Calu3 (cell line): ENCODE measurements around the gene ASB3. TPM values are rescaled to one million over a fixed set of nuclear protein-coding genes. Genes with fewer than 3 reads are reported as not detected.

Experiments used
- BruUV-seq: library from RNA; stranded (reverse); fragments of 400-500 nt; replicated peaks from 2 replicates; lab custom pipeline; 2021; lab: Mats Ljungman, UMichigan
- CTCF ChIA-PET: fragments of 300-600 bp; sonication (Branson Sonifier 250); formaldehyde crosslinking; loops from one replicate; lab custom pipeline; 2022; ENCODE audit warnings: antibody characterized with exemption; lab: Charles Lee
- DNase-seq: peaks from one replicate; pipeline ENCODE4 v3.0.0; 2022
- H3K27ac Mint-ChIP-seq: one replicate; pipeline ENCODE4 v1.8.0; 2022; ENCODE audit warnings: mixed read lengths; ENCODE audit not compliant: unreplicated experiment
- H3K27me3 Mint-ChIP-seq: one replicate; pipeline ENCODE4 v1.8.0; 2022; ENCODE audit warnings: mixed read lengths; ENCODE audit not compliant: unreplicated experiment
- H3K36me3 Mint-ChIP-seq: one replicate; pipeline ENCODE4 v1.8.0; 2022; ENCODE audit warnings: mild to moderate bottlenecking, moderate library complexity, mixed read lengths; ENCODE audit not compliant: insufficient read depth, unreplicated experiment
- H3K4me1 Mint-ChIP-seq: one replicate; pipeline ENCODE4 v1.8.0; 2022; ENCODE audit warnings: mild to moderate bottlenecking, low read depth, mixed read lengths; ENCODE audit not compliant: unreplicated experiment
- H3K4me3 Mint-ChIP-seq: one replicate; pipeline ENCODE4 v1.8.0; 2022; ENCODE audit warnings: mild to moderate bottlenecking, low read depth, moderate library complexity, mixed read lengths; ENCODE audit not compliant: unreplicated experiment
- H3K9me3 Mint-ChIP-seq: one replicate; pipeline ENCODE4 v1.8.0; 2022; ENCODE audit warnings: low read depth, mixed read lengths; ENCODE audit not compliant: unreplicated experiment
- intact Hi-C: fragments of 100-400 bp; cut with micrococcal nuclease; formaldehyde crosslinking; loops from one replicate; pipeline ENCODE4 v1.10.0; 2022; ENCODE audit not compliant: unreplicated experiment
- total RNA-seq: library from RNA; stranded (reverse); gene quantifications from 2 replicates; pipeline ENCODE4 v1.2.3, GENCODE V29; 2022
- TF ChIP-seq, protein P1 (sequence below): fragments of 200-600 bp; IDR thresholded peaks from one replicate; pipeline ENCODE4 v1.8.0; 2022; ENCODE audit warnings: antibody characterized with exemption; ENCODE audit not compliant: unreplicated experiment

ASB3 gene
- total RNA-seq, 1 experiment from 2014 or later, result 15.8 TPM

DNA sequence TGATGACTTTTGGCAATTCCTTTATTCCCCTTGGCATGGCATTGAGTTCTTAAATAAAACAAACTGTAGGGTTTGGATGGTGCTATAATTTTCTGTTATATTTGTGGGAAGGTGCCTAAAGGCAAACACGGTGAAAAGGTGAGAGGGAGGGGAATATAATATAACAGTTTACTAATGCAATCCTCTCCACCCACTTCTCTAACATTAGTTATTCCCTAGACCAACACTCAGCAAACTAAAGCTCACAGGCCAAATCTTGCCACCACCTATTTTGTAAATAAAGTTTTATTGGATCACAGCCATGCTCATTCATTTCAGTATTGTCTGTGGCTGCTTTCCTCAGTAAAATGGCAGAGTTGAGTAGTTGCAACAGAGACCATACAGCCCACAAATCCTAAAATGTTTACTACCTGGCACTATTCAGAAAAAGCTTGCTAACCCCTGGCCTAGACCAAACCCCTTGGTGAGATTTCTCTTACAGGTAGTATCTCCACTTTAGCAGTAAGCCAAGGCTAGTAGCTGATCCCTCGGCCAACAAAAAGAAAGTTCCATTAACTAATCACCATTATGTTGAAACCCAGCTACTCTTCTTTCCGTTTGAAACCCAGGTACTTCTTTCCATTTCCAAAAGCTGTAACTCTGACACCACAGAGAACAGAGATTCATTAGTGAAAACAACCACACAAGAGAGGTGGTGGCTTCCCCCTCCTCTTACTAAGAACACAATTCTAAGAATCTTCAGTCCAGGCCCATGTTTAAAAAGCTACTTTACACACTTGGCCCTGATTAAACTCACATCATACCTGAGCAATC, 155.2 kb downstream of the ASB3 start:
- CTCF ChIA-PET, result no interaction called here
- Mint-ChIP-seq H3K36me3 (no peaks in the 10 kb centered on the region), H3K27me3 (no peaks in the 10 kb centered on the region), H3K27ac (no peak overlapping the region), H3K4me1 (no peaks in the 10 kb centered on the region), H3K4me3 (no peak overlapping the region), H3K9me3 (no peaks in the 10 kb centered on the region)
- TF ChIP-seq, protein P1, sequence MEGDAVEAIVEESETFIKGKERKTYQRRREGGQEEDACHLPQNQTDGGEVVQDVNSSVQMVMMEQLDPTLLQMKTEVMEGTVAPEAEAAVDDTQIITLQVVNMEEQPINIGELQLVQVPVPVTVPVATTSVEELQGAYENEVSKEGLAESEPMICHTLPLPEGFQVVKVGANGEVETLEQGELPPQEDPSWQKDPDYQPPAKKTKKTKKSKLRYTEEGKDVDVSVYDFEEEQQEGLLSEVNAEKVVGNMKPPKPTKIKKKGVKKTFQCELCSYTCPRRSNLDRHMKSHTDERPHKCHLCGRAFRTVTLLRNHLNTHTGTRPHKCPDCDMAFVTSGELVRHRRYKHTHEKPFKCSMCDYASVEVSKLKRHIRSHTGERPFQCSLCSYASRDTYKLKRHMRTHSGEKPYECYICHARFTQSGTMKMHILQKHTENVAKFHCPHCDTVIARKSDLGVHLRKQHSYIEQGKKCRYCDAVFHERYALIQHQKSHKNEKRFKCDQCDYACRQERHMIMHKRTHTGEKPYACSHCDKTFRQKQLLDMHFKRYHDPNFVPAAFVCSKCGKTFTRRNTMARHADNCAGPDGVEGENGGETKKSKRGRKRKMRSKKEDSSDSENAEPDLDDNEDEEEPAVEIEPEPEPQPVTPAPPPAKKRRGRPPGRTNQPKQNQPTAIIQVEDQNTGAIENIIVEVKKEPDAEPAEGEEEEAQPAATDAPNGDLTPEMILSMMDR, result no peak
- intact Hi-C loops, result no loop called here
- BruUV-seq, result no TSS peak
- DNase-seq, result no peak

DNA sequence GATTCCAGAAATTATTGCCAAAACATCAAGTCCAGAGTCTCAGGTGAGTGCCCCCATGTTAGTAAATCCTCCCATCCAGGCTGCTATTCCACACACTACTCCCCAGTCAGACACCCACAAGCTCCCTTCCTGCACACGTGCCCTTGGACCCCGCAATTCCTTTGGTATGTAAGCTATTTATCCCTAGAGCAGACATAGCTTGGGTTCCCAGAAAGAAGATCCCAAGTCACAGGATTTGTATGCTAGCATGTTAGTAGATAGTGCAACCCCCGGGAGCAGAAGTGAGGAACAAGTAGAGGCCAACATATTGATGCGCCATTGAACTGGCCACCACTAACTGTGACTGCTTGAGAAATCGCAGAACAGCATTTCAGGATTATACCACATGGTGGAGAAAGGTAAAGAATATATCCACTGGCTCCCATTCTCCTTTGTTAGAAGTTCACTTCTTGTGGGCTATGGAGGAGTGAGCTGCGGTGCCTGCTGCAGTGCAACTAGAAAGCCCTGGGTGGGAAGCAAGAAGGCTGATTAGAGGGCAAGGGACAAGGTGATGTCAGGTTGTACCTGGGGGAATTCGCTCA, 156.6 kb downstream of the ASB3 start:
- TF ChIP-seq, protein P1, result no peak
- H3K36me3 Mint-ChIP-seq, result no peaks in the 10 kb centered on the region
- CTCF ChIA-PET, result no interaction called here
- H3K4me1 Mint-ChIP-seq, result no peaks in the 10 kb centered on the region
- no peak overlapping the region for H3K4me3 Mint-ChIP-seq
- no TSS peak for BruUV-seq
- no peaks in the 10 kb centered on the region for H3K9me3 Mint-ChIP-seq
- no peak overlapping the region for H3K27ac Mint-ChIP-seq
- intact Hi-C loops, result no loop called here
- no peak for DNase-seq
- no peaks in the 10 kb centered on the region for H3K27me3 Mint-ChIP-seq

DNA sequence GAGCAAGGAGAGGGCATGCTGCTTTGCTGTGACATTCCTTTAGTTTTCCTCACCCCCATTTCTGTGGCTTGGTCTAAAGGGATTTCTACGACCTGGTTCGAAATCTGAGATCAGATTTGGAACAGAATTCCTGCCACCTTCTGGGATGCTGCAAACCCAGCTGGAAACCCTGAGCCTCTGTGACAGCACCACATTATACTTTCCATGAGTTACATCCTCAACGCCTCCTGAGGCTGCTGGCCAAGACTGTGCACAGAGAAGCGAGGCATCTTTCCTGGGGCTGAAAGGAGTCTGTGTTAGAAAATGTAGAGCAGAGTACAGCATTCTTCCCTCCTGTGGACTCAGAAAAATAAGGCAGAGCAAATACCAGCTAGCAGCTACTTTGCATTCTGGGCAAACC, 157.3 kb downstream of the ASB3 start:
- no peak for DNase-seq
- intact Hi-C loops, result no loop called here
- BruUV-seq, result no TSS peak
- TF ChIP-seq, protein P1, result no peak
- H3K27me3 Mint-ChIP-seq, result no peaks in the 10 kb centered on the region
- H3K4me1 Mint-ChIP-seq, result no peaks in the 10 kb centered on the region
- no peaks in the 10 kb centered on the region for H3K9me3 Mint-ChIP-seq
- CTCF ChIA-PET, result no interaction called here
- no peak overlapping the region for H3K4me3 Mint-ChIP-seq
- no peak overlapping the region for H3K27ac Mint-ChIP-seq
- H3K36me3 Mint-ChIP-seq, result no peaks in the 10 kb centered on the region

DNA sequence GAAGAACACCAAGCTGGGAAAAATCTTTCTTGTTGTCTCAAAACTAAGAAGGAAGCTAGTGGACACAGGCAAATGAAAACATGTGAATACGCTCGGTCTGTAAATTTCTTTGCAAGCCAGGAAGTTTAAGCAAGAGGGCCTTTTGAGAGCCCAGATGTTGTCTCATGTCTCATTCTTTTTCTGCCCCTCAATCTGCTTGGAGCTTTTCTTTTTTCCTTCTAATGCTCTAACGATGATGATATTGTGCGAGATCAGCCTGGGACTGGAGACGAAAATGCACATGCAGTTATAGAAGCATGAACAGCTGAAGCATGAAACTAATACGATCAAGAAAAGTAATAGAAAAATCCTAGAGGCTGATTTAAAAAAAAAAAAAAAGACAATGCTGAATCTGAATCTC, 157.8 kb downstream of the ASB3 start:
- TF ChIP-seq, protein P1, result no peak
- CTCF ChIA-PET, result no interaction called here
- no TSS peak for BruUV-seq
- no peaks in the 10 kb centered on the region for H3K27me3 Mint-ChIP-seq
- intact Hi-C loops, result no loop called here
- no peak for DNase-seq
- H3K9me3 Mint-ChIP-seq, result no peaks in the 10 kb centered on the region
- H3K4me3 Mint-ChIP-seq, result no peak overlapping the region
- no peaks in the 10 kb centered on the region for H3K36me3 Mint-ChIP-seq
- H3K27ac Mint-ChIP-seq, result no peak overlapping the region
- H3K4me1 Mint-ChIP-seq, result no peaks in the 10 kb centered on the region
